Tibial nerve (tissue), 4 donors: ENCODE measurements around the gene PSTPIP1. TPM values are rescaled to one million over a fixed set of nuclear protein-coding genes. Genes with fewer than 3 reads are reported as not detected.

Source experiments
- DNase-seq, 2 donors: peaks; one replicate each; pipeline ENCODE4 v3.0.0-alpha.2; 2019; ENCODE audit warnings: low spot score in 2 of 2
- H3K27ac ChIP-seq, 4 donors: fragments of 200-600 bp; sonication (generic) in 3 of 4; one replicate each; pipeline ENCODE4 v1.5.1; 2017 to 2019; ENCODE audit warnings: mild to moderate bottlenecking in 1 of 4
- H3K27me3 ChIP-seq, 2 donors: fragments of 200-600 bp; sonication (generic) in 1 of 2; one replicate each; pipeline versions ENCODE4 v1.5.1 to v1.6.0; 2017 to 2019
- H3K36me3 ChIP-seq, 3 donors: fragments of 200-600 bp; sonication (generic); one replicate each; pipeline ENCODE4 v1.5.1; 2018 to 2019
- H3K4me1 ChIP-seq, 4 donors: fragments of 200-600 bp; sonication (generic) in 3 of 4; one replicate each; pipeline ENCODE4 v1.5.1; 2017 to 2019
- H3K4me3 ChIP-seq, 4 donors: fragments of 200-600 bp; sonication (generic) in 3 of 4; one replicate each; pipeline ENCODE4 v1.5.1; 2017 to 2019; ENCODE audit warnings: mild to moderate bottlenecking in 1 of 4, moderate library complexity in 1 of 4
- H3K9me3 ChIP-seq, 4 donors: fragments of 200-600 bp; sonication (generic) in 3 of 4; one replicate each; pipeline ENCODE4 v1.5.1; 2017 to 2019
- EP300 ChIP-seq, 2 donors: sonication (generic); formaldehyde crosslinking; IDR thresholded peaks; one replicate each; pipeline ENCODE4 v1.6.1; 2017; ENCODE audit warnings: antibody characterized with exemption in 2 of 2, mild to moderate bottlenecking in 1 of 2
- POLR2A ChIP-seq, 2 donors: fragments of 450-650 bp; IDR thresholded peaks; one replicate each; pipeline ENCODE4 v1.6.1; 2017; ENCODE audit warnings: antibody characterized with exemption in 2 of 2, mild to moderate bottlenecking in 2 of 2, moderate library complexity in 2 of 2
- WGBS, 2 donors: methylation state at CpG; one replicate each; pipeline ENCODE4 v1.1.5; 2018; 5-methylcytosine and 5-hydroxymethylcytosine counted together
- total RNA-seq, 4 donors: library from RNA; depleted of rRNA; stranded (reverse); fragments of >200 nt; gene quantifications; one replicate each; pipeline ENCODE4 v1.1.0, GENCODE V29; 2016
- TF ChIP-seq, protein P1 (sequence below), 5 experiments: fragments of 200-600 bp in 3 of 5; fragments of 450-650 bp in 2 of 5; sonication (generic) in 3 of 5; IDR thresholded peaks; one replicate each; pipeline ENCODE4 v1.5.1; 2016 to 2019; ENCODE audit warnings: antibody characterized with exemption in 5 of 5, mild to moderate bottlenecking in 3 of 5, moderate library complexity in 2 of 5

PSTPIP1 gene
- total RNA-seq, 4 donors from 2014 or later: 13.6 to 54.6 (median 19.3) TPM

DNA sequence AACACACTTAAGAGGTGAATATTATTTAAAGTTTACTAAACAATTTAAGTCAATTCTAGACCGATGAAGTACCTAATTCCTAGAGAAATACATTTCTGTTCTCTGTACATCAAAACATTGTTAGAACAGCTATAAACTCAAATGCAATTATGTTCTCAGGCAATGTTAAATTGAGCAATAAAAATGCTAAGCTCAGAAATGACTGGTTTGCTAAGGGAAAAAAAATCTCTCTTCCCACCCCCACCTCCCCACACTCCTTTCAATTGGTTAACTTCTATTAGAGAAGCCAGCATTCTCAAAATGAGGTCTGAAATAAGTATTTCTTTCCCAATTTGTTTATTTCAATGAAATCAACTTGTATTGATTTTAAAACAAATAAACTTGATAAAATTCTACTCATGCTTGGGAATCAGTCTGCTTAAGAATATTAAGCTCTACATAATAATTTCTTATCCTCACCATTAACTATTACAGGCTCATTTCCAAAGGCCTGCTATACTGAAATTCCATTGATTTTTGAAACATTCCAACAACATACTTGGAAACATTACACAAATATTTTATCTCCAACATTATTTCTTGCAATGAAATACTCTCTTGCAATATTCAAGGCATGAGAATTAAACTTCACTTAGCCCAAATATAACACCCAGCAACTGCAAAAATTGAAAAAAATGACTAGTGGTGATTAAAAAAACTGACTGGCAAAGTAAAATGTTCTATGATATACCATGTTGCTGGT, 53.4 kb downstream of the PSTPIP1 start:
- Histone ChIP-seq H3K4me1 (peaks cover 0 to 41% (median 2%) of the 10 kb centered on the region in 4 donors), H3K4me3 (no peak overlapping the region), H3K36me3 (peaks cover 0 to 49% (median 0%) of the 10 kb centered on the region in 3 donors), H3K27ac (no peak overlapping the region), H3K9me3 (no peaks in the 10 kb centered on the region), H3K27me3 (no peaks in the 10 kb centered on the region)
- no peak for DNase-seq
- 55 to 77% methylated on average over 1 of the region's 1 CpG for WGBS, 2 donors
- no peak for TF ChIP-seq POLR2A (IDR thresholded peaks at IDR 0.05)
- TF ChIP-seq EP300 (IDR thresholded peaks at IDR 0.05): no peak
- TF ChIP-seq, protein P1, sequence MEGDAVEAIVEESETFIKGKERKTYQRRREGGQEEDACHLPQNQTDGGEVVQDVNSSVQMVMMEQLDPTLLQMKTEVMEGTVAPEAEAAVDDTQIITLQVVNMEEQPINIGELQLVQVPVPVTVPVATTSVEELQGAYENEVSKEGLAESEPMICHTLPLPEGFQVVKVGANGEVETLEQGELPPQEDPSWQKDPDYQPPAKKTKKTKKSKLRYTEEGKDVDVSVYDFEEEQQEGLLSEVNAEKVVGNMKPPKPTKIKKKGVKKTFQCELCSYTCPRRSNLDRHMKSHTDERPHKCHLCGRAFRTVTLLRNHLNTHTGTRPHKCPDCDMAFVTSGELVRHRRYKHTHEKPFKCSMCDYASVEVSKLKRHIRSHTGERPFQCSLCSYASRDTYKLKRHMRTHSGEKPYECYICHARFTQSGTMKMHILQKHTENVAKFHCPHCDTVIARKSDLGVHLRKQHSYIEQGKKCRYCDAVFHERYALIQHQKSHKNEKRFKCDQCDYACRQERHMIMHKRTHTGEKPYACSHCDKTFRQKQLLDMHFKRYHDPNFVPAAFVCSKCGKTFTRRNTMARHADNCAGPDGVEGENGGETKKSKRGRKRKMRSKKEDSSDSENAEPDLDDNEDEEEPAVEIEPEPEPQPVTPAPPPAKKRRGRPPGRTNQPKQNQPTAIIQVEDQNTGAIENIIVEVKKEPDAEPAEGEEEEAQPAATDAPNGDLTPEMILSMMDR (IDR thresholded peaks at IDR 0.05): no peak

DNA sequence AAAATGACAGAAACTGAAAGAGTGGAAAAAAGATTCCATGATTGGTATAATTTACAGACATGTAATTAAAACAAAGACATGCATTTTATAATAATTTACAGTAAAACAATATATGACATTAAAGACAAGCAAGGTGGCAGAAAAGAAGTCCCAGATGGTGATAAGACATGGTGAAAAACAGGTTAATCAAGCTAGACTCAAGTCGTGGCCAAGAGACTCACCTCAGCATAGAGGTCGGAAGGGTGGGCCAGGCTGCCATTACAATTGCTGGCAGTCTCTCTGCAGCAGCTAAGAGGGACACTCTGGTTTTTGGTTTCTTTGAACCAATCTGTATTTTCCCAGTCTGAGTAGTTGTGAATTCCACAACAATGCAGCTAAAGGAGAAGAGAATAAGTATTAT, 57.6 kb downstream of the PSTPIP1 start:
- no peak for DNase-seq
- Histone ChIP-seq H3K27ac (no peak overlapping the region), H3K4me1 (peaks cover 0 to 24% (median 0%) of the 10 kb centered on the region in 4 donors), H3K36me3 (peaks cover 0 to 16% (median 0%) of the 10 kb centered on the region in 3 donors), H3K9me3 (no peaks in the 10 kb centered on the region), H3K27me3 (no peaks in the 10 kb centered on the region), H3K4me3 (no peak overlapping the region)
- WGBS, 2 donors: 59 to 63% methylated on average over 2 of the region's 2 CpGs
- TF ChIP-seq, protein P1 (IDR thresholded peaks at IDR 0.05): no peak
- TF ChIP-seq POLR2A (IDR thresholded peaks at IDR 0.05): no peak
- no peak for TF ChIP-seq EP300 (IDR thresholded peaks at IDR 0.05)

DNA sequence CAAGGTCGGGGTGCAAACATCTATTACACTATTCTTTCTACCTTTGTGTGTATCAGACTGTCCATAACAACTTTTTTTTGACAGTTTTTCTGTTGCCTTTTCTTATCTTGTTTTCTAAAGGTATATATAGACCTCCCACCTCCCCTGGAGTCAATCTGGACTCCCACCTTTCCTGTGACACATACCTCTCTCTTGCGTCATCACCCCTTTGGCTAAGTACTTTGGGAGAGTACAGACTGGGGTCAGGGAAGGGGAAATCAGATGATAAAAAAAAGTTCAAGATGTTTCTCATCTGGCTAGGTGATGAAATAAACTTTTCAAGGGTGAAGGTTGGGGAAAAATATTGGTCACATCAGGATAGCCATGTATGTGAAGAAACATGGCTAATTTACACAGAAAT, 58.8 kb downstream of the PSTPIP1 start:
- Histone ChIP-seq H3K27ac (no peak overlapping the region), H3K9me3 (no peaks in the 10 kb centered on the region), H3K36me3 (peaks cover 0 to 16% (median 0%) of the 10 kb centered on the region in 3 donors), H3K4me1 (peaks cover 0 to 23% (median 0%) of the 10 kb centered on the region in 4 donors), H3K27me3 (no peaks in the 10 kb centered on the region), H3K4me3 (no peak overlapping the region)
- WGBS, 2 donors: 94 to 95% methylated on average over 2 of the region's 2 CpGs
- no peak for TF ChIP-seq POLR2A (IDR thresholded peaks at IDR 0.05)
- TF ChIP-seq EP300 (IDR thresholded peaks at IDR 0.05): no peak
- TF ChIP-seq, protein P1 (IDR thresholded peaks at IDR 0.05): no peak
- DNase-seq: no peak

DNA sequence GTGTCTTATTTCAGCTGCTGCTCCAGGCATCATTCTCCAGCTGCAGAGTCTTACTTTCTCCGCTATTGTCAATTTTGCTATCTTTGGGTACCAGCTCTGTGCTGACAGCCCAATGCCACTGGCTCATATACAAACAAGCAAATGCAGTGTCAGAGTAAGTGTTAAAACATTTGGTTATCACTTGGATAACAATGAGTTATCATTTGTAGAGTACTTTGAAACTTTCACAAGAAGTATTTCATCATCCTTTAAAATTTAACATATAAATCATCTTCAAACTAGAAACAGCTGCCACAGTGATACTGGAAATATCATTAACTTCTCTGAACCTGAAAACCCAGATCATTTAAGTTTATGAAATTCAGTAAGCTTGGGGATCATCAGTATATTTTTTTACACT, 62.1 kb downstream of the PSTPIP1 start:
- 96 to 97% methylated on average over 1 of the region's 1 CpG for WGBS, 2 donors
- TF ChIP-seq POLR2A (IDR thresholded peaks at IDR 0.05) (no peak), EP300 (IDR thresholded peaks at IDR 0.05) (no peak)
- TF ChIP-seq, protein P1 (IDR thresholded peaks at IDR 0.05): no peak
- Histone ChIP-seq H3K4me1 (peaks cover 0 to 51% (median 27%) of the 10 kb centered on the region in 4 donors), H3K27ac (no peak overlapping the region), H3K36me3 (peaks cover 0 to 10% (median 0%) of the 10 kb centered on the region in 3 donors), H3K9me3 (no peaks in the 10 kb centered on the region), H3K27me3 (no peaks in the 10 kb centered on the region), H3K4me3 (no peak overlapping the region)
- DNase-seq: no peak

DNA sequence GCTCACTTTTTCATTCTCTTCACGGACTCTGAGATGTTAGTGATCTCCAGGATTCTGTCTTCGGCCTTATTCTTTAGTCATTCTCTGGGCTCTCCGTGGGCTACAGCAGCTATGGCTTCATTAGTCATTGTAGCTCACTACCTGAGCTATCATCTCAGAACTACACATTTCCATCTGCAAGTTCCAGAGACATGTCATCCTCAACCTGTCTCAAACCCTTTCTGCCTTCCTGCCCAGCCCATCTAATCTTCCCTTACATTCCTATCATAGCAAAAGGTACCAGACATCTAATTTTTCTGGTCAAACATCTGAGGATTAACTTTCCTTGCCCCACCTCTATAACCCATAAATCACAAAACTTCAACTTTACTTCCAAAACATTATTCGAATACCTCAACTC, 62.8 kb downstream of the PSTPIP1 start:
- Histone ChIP-seq H3K4me1 (peaks cover 0 to 57% (median 28%) of the 10 kb centered on the region in 4 donors), H3K27me3 (no peaks in the 10 kb centered on the region), H3K36me3 (peaks cover 0 to 3% (median 0%) of the 10 kb centered on the region in 3 donors), H3K4me3 (no peak overlapping the region), H3K27ac (no peak overlapping the region), H3K9me3 (no peaks in the 10 kb centered on the region)
- DNase-seq: no peak
- 82 to 90% methylated on average over 4 of the region's 4 CpGs for WGBS, 2 donors
- TF ChIP-seq, protein P1 (IDR thresholded peaks at IDR 0.05): no peak
- no peak for TF ChIP-seq EP300 (IDR thresholded peaks at IDR 0.05)
- TF ChIP-seq POLR2A (IDR thresholded peaks at IDR 0.05): no peak
